ENCODE data around the gene SP2.
A peak's percentile ranks its signal among the peaks of the same experiment; 100 is the strongest.

Gene SP2

DNA sequence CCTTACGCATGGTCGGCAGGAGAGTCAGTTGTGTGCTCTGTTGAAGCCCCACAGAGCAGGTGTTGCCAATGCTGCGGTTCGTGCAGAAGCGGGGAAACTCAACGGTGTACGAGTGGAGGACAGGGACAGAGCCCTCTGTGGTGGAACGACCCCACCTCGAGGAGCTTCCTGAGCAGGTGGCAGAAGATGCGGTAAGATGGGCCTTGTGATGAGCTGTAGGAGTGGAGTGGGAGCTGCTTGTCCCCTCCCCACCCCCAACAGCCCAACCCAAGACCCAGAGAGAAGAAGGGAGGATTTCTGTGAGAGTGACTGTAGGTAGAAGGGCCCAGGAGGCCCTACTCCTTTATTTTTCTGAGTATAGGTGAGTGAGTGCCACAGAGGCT lies 79.8 kb downstream of the SP2 start:
- DNase-seq (ENCODE audit: low read depth), result no peak
- H3K4me3 ChIP-seq (ENCODE audit: low read length), result no peak overlapping the region
- TF ChIP-seq CTCF (conservative IDR thresholded peaks at IDR 0.05; ENCODE audit: low read length), result no peak

GRCh38 chr17:47978324-47978723 lies 82.3 kb downstream of the SP2 start:
- DNase-seq (ENCODE audit: low read depth), result peak; percentile 56
- H3K4me3 ChIP-seq (ENCODE audit: low read length), result no peak overlapping the region

More at GRCh38 chr17:47978324-47978723, 82.3 kb downstream of the SP2 start:
- peak; percentile 80 for TF ChIP-seq CTCF (conservative IDR thresholded peaks at IDR 0.05; ENCODE audit: low read length)
